ENCODE measurements around the gene RPS2.

DNA sequence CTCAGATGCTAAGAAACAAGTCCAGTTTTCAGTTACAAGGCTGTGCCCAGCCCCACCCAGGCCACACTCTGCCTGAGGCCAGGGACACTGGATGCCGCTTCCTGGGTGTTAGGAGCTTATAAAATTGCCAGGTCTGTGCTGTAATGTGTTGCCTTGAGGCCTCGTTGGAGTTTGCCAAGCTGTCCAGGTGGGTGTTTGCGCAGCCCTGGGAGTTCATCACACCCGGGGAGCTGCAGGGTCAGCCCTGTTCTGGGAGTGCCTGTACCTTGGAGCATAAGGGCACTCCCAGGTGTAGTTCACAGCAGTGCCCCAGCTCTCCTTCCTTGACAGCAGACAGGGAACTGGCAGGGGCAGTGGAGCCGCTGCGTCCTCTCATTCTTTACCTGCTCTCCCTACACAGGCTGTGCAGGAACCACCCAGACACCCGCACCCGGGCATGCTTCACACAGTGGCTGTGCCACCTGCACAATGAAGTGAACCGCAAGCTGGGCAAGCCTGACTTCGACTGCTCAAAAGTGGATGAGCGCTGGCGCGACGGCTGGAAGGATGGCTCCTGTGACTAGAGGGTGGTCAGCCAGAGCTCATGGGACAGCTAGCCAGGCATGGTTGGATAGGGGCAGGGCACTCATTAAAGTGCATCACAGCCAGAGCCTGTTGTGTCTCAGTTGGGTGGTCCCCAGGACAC, 21.0 kb upstream of the RPS2 start:
- TF ChIP-seq, protein P1, sequence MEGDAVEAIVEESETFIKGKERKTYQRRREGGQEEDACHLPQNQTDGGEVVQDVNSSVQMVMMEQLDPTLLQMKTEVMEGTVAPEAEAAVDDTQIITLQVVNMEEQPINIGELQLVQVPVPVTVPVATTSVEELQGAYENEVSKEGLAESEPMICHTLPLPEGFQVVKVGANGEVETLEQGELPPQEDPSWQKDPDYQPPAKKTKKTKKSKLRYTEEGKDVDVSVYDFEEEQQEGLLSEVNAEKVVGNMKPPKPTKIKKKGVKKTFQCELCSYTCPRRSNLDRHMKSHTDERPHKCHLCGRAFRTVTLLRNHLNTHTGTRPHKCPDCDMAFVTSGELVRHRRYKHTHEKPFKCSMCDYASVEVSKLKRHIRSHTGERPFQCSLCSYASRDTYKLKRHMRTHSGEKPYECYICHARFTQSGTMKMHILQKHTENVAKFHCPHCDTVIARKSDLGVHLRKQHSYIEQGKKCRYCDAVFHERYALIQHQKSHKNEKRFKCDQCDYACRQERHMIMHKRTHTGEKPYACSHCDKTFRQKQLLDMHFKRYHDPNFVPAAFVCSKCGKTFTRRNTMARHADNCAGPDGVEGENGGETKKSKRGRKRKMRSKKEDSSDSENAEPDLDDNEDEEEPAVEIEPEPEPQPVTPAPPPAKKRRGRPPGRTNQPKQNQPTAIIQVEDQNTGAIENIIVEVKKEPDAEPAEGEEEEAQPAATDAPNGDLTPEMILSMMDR (IDR thresholded peaks at IDR 0.05; ENCODE audit: insufficient read depth, low read length), result no peak
- no peak for TF ChIP-seq POLR2AphosphoS5 (IDR thresholded peaks at IDR 0.05; ENCODE audit: low read depth)
- TF ChIP-seq GABPA (IDR thresholded peaks at IDR 0.05; ENCODE audit: low read depth), result no peak
- TF ChIP-seq, protein P2, sequence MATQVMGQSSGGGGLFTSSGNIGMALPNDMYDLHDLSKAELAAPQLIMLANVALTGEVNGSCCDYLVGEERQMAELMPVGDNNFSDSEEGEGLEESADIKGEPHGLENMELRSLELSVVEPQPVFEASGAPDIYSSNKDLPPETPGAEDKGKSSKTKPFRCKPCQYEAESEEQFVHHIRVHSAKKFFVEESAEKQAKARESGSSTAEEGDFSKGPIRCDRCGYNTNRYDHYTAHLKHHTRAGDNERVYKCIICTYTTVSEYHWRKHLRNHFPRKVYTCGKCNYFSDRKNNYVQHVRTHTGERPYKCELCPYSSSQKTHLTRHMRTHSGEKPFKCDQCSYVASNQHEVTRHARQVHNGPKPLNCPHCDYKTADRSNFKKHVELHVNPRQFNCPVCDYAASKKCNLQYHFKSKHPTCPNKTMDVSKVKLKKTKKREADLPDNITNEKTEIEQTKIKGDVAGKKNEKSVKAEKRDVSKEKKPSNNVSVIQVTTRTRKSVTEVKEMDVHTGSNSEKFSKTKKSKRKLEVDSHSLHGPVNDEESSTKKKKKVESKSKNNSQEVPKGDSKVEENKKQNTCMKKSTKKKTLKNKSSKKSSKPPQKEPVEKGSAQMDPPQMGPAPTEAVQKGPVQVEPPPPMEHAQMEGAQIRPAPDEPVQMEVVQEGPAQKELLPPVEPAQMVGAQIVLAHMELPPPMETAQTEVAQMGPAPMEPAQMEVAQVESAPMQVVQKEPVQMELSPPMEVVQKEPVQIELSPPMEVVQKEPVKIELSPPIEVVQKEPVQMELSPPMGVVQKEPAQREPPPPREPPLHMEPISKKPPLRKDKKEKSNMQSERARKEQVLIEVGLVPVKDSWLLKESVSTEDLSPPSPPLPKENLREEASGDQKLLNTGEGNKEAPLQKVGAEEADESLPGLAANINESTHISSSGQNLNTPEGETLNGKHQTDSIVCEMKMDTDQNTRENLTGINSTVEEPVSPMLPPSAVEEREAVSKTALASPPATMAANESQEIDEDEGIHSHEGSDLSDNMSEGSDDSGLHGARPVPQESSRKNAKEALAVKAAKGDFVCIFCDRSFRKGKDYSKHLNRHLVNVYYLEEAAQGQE (IDR thresholded peaks at IDR 0.05; ENCODE audit: insufficient replicate concordance, low read depth), result no peak
- TF ChIP-seq SPI1 (IDR thresholded peaks at IDR 0.05; ENCODE audit: borderline replicate concordance, low read depth), result no peak

Measured in HL-60 (cell line).